Measurements from ENCODE around the gene SRL.

GRCh38 chr16:4200000-4200780 lies 41.7 kb downstream of the SRL start:
- TF ChIP-seq CTCF (IDR thresholded peaks at IDR 0.05), result no peak
- TF ChIP-seq EZH2 (IDR thresholded peaks at IDR 0.05; ENCODE audit: borderline replicate concordance, insufficient read depth, low read depth, low read length, poor library complexity, severe bottlenecking), result no peak
